MM.1S (cell line): ENCODE results near the gene CPLANE1.

Experiments
- DNase-seq: peaks from one replicate; pipeline ENCODE4 v3.0.0-alpha.2; 2015
- H2AFZ ChIP-seq: fragments of 300-600 bp; sonication (generic); 2 replicates; pipeline ENCODE4 v1.6.0; 2016; ENCODE audit warnings: antibody characterized with exemption, low read length
- H3F3A ChIP-seq: fragments of 300-600 bp; sonication (generic); 2 replicates; pipeline ENCODE4 v1.6.1; 2016; ENCODE audit warnings: mild to moderate bottlenecking, antibody characterized with exemption, low read length, moderate library complexity, mixed read lengths; ENCODE audit not compliant: insufficient read depth
- H3K27ac ChIP-seq: fragments of 300-600 bp; sonication (generic); 2 replicates; pipeline ENCODE4 v1.5.1; 2016; ENCODE audit warnings: mild to moderate bottlenecking, low read length
- H3K27me3 ChIP-seq: fragments of 300-600 bp; sonication (generic); replicated peaks from 2 replicates; pipeline ENCODE4 v1.6.0; 2016; ENCODE audit warnings: low read length; ENCODE audit not compliant: insufficient read depth
- H3K36me3 ChIP-seq: fragments of 300-600 bp; sonication (generic); replicated peaks from 2 replicates; pipeline ENCODE4 v1.6.1; 2016; ENCODE audit warnings: mild to moderate bottlenecking, low read length, mixed read lengths; ENCODE audit not compliant: insufficient read depth
- H3K4me1 ChIP-seq: fragments of 300-600 bp; sonication (generic); 2 replicates; pipeline ENCODE4 v1.6.1; 2016; ENCODE audit warnings: low read length, mixed read lengths
- H3K4me2 ChIP-seq: fragments of 300-600 bp; sonication (generic); 2 replicates; pipeline ENCODE4 v1.6.0; 2016; ENCODE audit warnings: low read depth, low read length
- H3K4me3 ChIP-seq: fragments of 300-600 bp; sonication (generic); 2 replicates; pipeline ENCODE4 v1.5.1; 2016; ENCODE audit warnings: low read length, mixed read lengths
- H3K79me2 ChIP-seq: fragments of 300-600 bp; sonication (generic); 2 replicates; pipeline ENCODE4 v1.6.1; 2016; ENCODE audit warnings: mixed run types, low read length, mixed read lengths
- H3K9ac ChIP-seq: fragments of 300-600 bp; sonication (generic); 2 replicates; pipeline ENCODE4 v1.6.1; 2016; ENCODE audit warnings: low read length, mixed read lengths
- H3K9me2 ChIP-seq: fragments of 300-600 bp; sonication (generic); replicated peaks from 2 replicates; pipeline ENCODE4 v1.6.1; 2016; ENCODE audit warnings: mild to moderate bottlenecking, low read length, mixed read lengths; ENCODE audit not compliant: insufficient read depth
- H3K9me3 ChIP-seq: fragments of 300-600 bp; sonication (generic); replicated peaks from 2 replicates; pipeline ENCODE4 v1.6.1; 2016; ENCODE audit warnings: mild to moderate bottlenecking, low read length, mixed read lengths; ENCODE audit not compliant: insufficient read depth
- H4K20me1 ChIP-seq: fragments of 300-600 bp; sonication (generic); 2 replicates; pipeline ENCODE4 v1.6.1; 2016; ENCODE audit warnings: mild to moderate bottlenecking, low read length, moderate library complexity, mixed read lengths; ENCODE audit not compliant: insufficient read depth
- CTCF ChIP-seq: fragments of 300-600 bp; sonication (generic); IDR thresholded peaks from 2 replicates; pipeline ENCODE4 v1.5.1; 2016; ENCODE audit warnings: antibody characterized with exemption, low read length, mixed read lengths
- EZH2 ChIP-seq: fragments of 300-600 bp; sonication (generic); optimal IDR thresholded peaks from 2 replicates; pipeline ENCODE3; 2017; ENCODE audit warnings: low read depth, mild to moderate bottlenecking, antibody characterized with exemption, low read length, mixed read lengths
- EZH2phosphoT487 ChIP-seq: fragments of 300-600 bp; sonication (generic); IDR thresholded peaks from 2 replicates; pipeline ENCODE4 v1.6.1; 2018; ENCODE audit warnings: antibody characterized with exemption, low read length

The CPLANE1 gene

GRCh38 chr5:37172957-37173356 is 76.2 kb downstream of the CPLANE1 start:
- no peak overlapping the region for H2AFZ ChIP-seq
- H3K4me3 ChIP-seq, result no peak overlapping the region
- H3K4me2 ChIP-seq, result no peak overlapping the region
- H4K20me1 ChIP-seq, result no peaks in the 10 kb centered on the region
- H3K36me3 ChIP-seq, result no peaks in the 10 kb centered on the region
- H3K9me2 ChIP-seq, result no peaks in the 10 kb centered on the region
- H3K9ac ChIP-seq, result no peak overlapping the region
- no peaks in the 10 kb centered on the region for H3K9me3 ChIP-seq
- H3K27ac ChIP-seq, result no peak overlapping the region
- no peaks in the 10 kb centered on the region for H3F3A ChIP-seq
- no peaks in the 10 kb centered on the region for H3K79me2 ChIP-seq
- no peaks in the 10 kb centered on the region for H3K27me3 ChIP-seq
- H3K4me1 ChIP-seq, result no peaks in the 10 kb centered on the region
- DNase-seq, result no peak
- TF ChIP-seq EZH2 (no peak), CTCF (no peak), EZH2phosphoT487 (no peak)

GRCh38 chr5:37170856-37171255 is 78.3 kb downstream of the CPLANE1 start:
- H3K4me1 ChIP-seq, result no peaks in the 10 kb centered on the region
- H3K9ac ChIP-seq, result no peak overlapping the region
- H3K27me3 ChIP-seq, result no peaks in the 10 kb centered on the region
- H3K79me2 ChIP-seq, result no peaks in the 10 kb centered on the region
- H3K9me3 ChIP-seq, result no peaks in the 10 kb centered on the region
- no peak overlapping the region for H2AFZ ChIP-seq
- H4K20me1 ChIP-seq, result no peaks in the 10 kb centered on the region
- H3K9me2 ChIP-seq, result no peaks in the 10 kb centered on the region
- no peaks in the 10 kb centered on the region for H3F3A ChIP-seq
- H3K36me3 ChIP-seq, result no peaks in the 10 kb centered on the region
- DNase-seq, result no peak
- H3K4me3 ChIP-seq, result no peak overlapping the region
- no peak for TF ChIP-seq EZH2phosphoT487
- TF ChIP-seq EZH2, result no peak
- TF ChIP-seq CTCF, result no peak
- no peak overlapping the region for H3K4me2 ChIP-seq
- H3K27ac ChIP-seq, result no peak overlapping the region

GRCh38 chr5:37166197-37166596 is 83.0 kb downstream of the CPLANE1 start:
- no peaks in the 10 kb centered on the region for H3K36me3 ChIP-seq
- H4K20me1 ChIP-seq, result no peaks in the 10 kb centered on the region
- H3K79me2 ChIP-seq, result no peaks in the 10 kb centered on the region
- H3K4me3 ChIP-seq, result no peak overlapping the region
- H3K4me2 ChIP-seq, result no peak overlapping the region
- no peak overlapping the region for H3K9ac ChIP-seq
- no peaks in the 10 kb centered on the region for H3F3A ChIP-seq
- no peaks in the 10 kb centered on the region for H3K4me1 ChIP-seq
- no peaks in the 10 kb centered on the region for H3K9me3 ChIP-seq
- no peak overlapping the region for H2AFZ ChIP-seq
- H3K27ac ChIP-seq, result no peak overlapping the region
- DNase-seq, result no peak
- H3K27me3 ChIP-seq, result no peaks in the 10 kb centered on the region
- TF ChIP-seq EZH2phosphoT487, result no peak
- TF ChIP-seq CTCF, result no peak
- no peak for TF ChIP-seq EZH2
- no peaks in the 10 kb centered on the region for H3K9me2 ChIP-seq
